Stimulated activated CD8-positive, alpha-beta memory T cell treated with anti-CD3 and anti-CD28 coated beads, Interleukin-12 subunit alpha, Interleukin-12 subunit beta, amount 100 ng/mL, for 1 hour (primary cell): ENCODE results near the gene MBL2.

ENCODE experiments used
- DNase-seq: peaks from one replicate; pipeline ENCODE4 v3.0.0-alpha.2; 2020; ENCODE audit warnings: low read depth

Gene MBL2

GRCh38 chr10:52740155-52740549 lies 32.4 kb downstream of the MBL2 start:
- DNase-seq = no peak

GRCh38 chr10:52739380-52740154 lies 33.0 kb downstream of the MBL2 start:
- no peak for DNase-seq

GRCh38 chr10:52738951-52739350 lies 33.6 kb downstream of the MBL2 start:
- no peak for DNase-seq

- DNase-seq = no peak
Measured at GRCh38 chr10:52729271-52730104, 43.1 kb downstream of the MBL2 start.

GRCh38 chr10:52720018-52720417 lies 52.6 kb downstream of the MBL2 start:
- no peak for DNase-seq
